GM18867 (cell line): ENCODE results near the gene KLK14.

Source experiments
- ATAC-seq: cut with Tn5 transposase; IDR thresholded peaks from one replicate; pipeline ENCODE4 v1.9.1; 2021; ENCODE audit warnings: mild to moderate bottlenecking, moderate library complexity; ENCODE audit not compliant: unreplicated experiment

The KLK14 gene

DNA sequence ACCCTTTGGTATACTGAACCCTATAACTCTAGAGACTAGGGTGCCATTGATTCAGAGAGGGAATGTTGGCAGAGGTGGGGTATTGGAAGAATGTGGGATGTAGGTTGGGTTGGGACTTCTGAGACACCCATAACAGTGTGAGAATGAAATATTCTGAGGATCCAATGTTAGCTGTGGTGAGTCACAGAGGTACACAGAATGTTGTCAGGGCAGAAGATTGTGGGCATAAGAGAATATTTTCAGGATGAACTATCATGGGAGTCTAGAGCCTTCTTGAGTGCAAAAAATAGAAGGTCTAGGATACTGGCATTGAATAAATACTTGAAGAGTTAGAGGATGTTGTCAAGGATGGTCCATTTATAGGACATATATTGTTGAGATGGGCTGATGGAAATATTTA is 26.8 kb downstream of the KLK14 start:
- no peak for ATAC-seq

GRCh38 chr19:51047031-51047335 is 35.7 kb downstream of the KLK14 start:
- ATAC-seq, result no peak

DNA sequence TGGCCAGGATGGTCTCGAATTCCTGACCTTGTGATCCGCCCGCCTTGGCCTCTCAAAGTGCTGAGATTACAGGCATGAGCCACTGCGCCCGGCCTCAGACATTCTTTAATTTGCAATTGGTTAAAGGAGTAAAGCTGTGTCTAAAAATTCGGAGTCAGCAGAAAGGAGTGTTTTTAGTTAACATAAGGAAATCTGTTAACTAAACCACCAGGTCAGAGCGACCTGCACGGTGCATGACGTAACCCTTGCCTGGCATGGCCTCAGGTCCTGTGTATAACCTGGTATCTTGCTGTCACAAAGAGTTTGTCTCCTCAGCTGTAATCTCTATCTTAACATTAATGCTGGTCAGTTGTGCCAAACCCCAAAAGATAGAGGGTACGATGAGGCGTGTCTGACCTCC is 38.4 kb downstream of the KLK14 start:
- no peak for ATAC-seq

DNA sequence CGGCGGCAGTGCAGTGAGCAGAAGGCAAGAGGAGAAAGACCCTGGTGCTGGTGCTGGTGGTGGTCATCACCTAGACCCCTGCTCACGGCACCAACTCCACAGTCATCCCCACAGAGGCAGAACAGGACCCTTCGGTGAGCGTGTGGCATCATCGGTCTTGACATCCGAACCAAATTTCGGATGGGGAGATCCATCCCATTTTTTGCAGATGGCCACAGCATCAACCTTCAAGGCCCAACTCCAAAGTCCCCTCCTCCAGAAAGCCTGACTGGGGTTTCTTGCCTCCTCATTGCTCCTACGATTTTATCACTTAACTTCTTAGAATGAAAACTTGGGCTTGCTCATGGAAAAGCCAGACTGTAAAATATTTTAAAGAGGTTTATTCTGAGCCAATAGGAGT is 39.2 kb downstream of the KLK14 start:
- ATAC-seq, result no peak

DNA sequence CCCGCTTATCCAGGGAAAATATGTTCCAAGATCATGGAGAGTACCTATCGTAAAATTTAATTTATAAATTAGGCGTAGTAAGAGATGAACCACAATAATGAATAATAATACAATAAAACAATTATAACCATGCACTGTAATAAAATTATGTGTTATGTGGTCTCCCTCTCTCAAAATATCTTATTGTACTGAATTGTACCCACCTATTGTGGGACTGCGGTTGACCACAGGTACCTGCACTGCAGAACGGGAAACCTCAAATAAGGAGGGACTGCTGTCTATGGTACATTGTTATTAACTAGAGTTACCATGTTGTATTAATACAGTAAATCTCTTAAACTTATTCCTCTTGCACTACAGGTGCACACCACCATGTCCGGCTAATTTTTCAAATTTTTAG is 42.5 kb downstream of the KLK14 start:
- no peak for ATAC-seq

DNA sequence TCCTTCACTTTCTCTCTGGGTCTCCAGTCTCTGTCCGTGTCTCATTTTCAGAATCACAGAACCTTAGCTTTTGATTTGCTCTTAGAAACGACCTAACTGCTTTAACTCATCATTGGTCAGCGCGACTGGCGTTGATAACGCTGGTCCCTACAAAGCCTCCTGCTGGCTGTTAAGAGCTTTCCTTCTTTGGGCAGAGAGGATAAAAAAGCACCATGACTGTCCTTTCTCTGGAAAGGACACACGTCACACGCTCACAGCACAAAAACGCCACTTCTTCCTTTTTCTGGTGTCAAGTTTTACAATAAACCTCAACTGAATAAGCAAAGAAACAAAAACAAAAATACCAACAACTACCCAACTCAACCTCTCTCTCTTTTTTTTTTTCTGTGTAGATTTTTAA is 46.2 kb downstream of the KLK14 start:
- no peak for ATAC-seq

- no peak for ATAC-seq
These were observed 48.0 kb downstream of the KLK14 start, which contains the start of gene KLK12 for GRCh38 chr19:51034704-51035103. TSS of gene KLK12 (minus strand) at chr19:51035002. CDS start at chr19:51034621, 381 bp downstream.

GRCh38 chr19:51031880-51032225 is 50.8 kb downstream of the KLK14 start:
- ATAC-seq, result no peak

- ATAC-seq, result no peak
These were observed 51.3 kb downstream of the KLK14 start for GRCh38 chr19:51031220-51031879.

DNA sequence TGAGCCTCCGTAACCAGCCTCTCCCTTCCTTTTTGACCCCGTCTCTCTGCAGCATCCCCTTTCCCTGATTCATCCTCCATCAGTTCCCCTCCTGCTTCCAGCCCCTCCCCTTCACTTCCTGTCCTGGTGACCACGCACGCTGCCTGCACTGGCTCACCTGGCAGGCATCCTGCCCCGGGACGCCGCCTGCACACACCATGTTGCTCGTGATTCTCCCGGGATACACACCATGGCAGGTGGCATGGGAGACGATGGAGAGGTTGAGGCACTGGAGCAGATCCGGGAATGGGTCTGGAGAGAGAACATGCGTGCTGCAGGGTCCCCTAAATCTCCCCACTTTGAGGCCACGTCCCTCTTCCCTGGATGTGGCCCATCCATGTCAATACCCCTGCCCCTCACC is 52.1 kb downstream of the KLK14 start:
- no peak for ATAC-seq

DNA sequence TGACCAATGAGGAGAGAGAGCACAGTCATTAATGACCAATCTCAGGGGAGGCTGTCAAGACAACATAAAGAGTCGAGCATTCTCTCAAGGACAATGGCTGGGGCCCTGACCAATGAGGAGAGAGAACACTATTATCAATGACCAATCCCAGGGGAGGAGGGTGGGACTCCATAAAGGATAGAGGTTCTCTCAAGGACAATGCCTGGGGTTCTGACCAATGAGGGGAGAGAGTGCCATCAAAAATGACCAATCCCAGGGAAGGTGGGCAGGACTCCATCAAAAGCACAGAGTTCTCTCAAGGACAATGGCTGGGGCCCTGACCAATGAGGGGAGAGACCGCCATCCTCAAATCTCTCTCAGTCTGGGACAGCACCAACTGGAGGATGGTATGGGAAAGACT is 53.0 kb downstream of the KLK14 start:
- no peak for ATAC-seq
